ENCODE data around the gene CFAP99.

DNA sequence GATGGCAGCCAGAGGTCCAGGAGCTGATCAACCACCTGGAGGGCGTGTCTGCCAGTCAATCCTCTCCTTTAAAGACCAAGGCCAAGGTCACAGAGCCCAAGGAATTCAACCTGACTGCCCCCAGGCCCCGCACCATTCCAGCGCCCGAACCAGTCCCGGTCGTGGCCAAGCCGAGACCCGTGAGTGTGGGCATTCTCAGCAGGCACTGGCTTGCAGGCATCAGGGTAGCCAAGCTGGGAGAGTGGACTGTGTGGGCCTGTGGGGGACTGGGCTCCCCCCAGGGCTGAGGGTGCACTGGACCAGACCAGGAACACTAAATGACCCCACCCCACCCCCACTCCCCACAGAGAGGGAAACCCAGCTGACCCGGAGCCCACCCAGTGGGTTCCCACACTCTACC is 26.4 kb downstream of the CFAP99 start:
- TF ChIP-seq POLR2A (IDR thresholded peaks at IDR 0.05; ENCODE audit: low read depth, low read length) (no peak), POLR2AphosphoS5 (IDR thresholded peaks at IDR 0.05; ENCODE audit: low read depth, low read length) (no peak), TAF1 (IDR thresholded peaks at IDR 0.05; ENCODE audit: low read depth, low read length) (no peak)
